K562 (cell line): ENCODE data around the gene HTR1D.

Experiments used
- CAMTA2 ChIP-seq: fragments of 250-450 bp; sonication (Bioruptor Pico); conservative IDR thresholded peaks from 2 replicates; pipeline ENCODE4 v1.5.1; 2022
- CREB5 ChIP-seq: fragments of 250-450 bp; sonication (Bioruptor Pico); IDR thresholded peaks from 2 replicates; pipeline ENCODE4 v1.5.0; 2020; ENCODE audit warnings: mild to moderate bottlenecking
- KDM1A ChIP-seq, 2 experiments: fragments of 450-650 bp; IDR thresholded peaks; 2 replicates each; pipeline ENCODE4 v1.6.1; 2016; ENCODE audit warnings: mild to moderate bottlenecking in 2 of 2
- MNT ChIP-seq, 2 experiments: fragments of 450-650 bp; conservative IDR thresholded peaks; 2 replicates each; pipeline ENCODE4 v1.6.1; 2017; ENCODE audit warnings: mild to moderate bottlenecking in 2 of 2, moderate library complexity in 2 of 2
- POLR2A ChIP-seq: fragments of 450-650 bp; conservative IDR thresholded peaks from 2 replicates; pipeline ENCODE4 v1.6.1; 2016
- RBFOX2 ChIP-seq: fragments of 200-400 bp; formaldehyde crosslinking; IDR thresholded peaks from 2 replicates; pipeline ENCODE4 v1.6.1; 2017; ENCODE audit warnings: low read depth, mild to moderate bottlenecking, low read length, moderate library complexity
- RCOR1 ChIP-seq, 2 experiments: IDR thresholded peaks; 2 replicates each; pipeline ENCODE4 v1.6.1; 2012; ENCODE audit warnings: low read depth in 2 of 2, low read length in 2 of 2, borderline replicate concordance in 1 of 2, improper control_type of control experiment in 1 of 2
- SMAD3 ChIP-seq: fragments of 450-650 bp; formaldehyde crosslinking; conservative IDR thresholded peaks from 2 replicates; pipeline ENCODE4 v1.4.0; 2020; ENCODE audit warnings: mild to moderate bottlenecking
- ZBTB43 ChIP-seq: sonication (generic); formaldehyde crosslinking; IDR thresholded peaks from 2 replicates; pipeline ENCODE4 v1.8.0; 2023; ENCODE audit warnings: mild to moderate bottlenecking, missing genetic modification reagents

GRCh38 chr1:23210351-23210785, 6.9 kb downstream of the HTR1D start:
- TF ChIP-seq RCOR1 (IDR thresholded peaks at IDR 0.05; ENCODE audit: borderline replicate concordance in 1 of 2, low read depth in 2 of 2, low read length in 2 of 2) (0 out of 4 replicates have a peak, but pooled peaks of 1 of the 2 experiments have one; percentile 20), MNT (conservative IDR thresholded peaks at IDR 0.05) (no peak), POLR2A (no peak), KDM1A (IDR thresholded peaks at IDR 0.05) (peak; percentile 39 to 60; a peak in 1 of 4 replicates), CREB5 (no peak), CAMTA2 (CRISPR knock-in tag) (no peak), SMAD3 (CRISPR knock-in tag) (no peak), ZBTB43 (CRISPR knock-in tag) (no peak), RBFOX2 (no peak)
